GM19099 (cell line): ENCODE data around the gene UBAC1.

Experiments used
- POLR2A ChIP-seq: IDR thresholded peaks from 3 replicates; pipeline ENCODE4 v1.6.1; 2011; ENCODE audit warnings: low read depth; ENCODE audit not compliant: insufficient read length; ENCODE audit errors: extremely low read depth

The UBAC1 gene

GRCh38 chr9:135941288-135941995 is 19.7 kb downstream of the UBAC1 start:
- no peak for TF ChIP-seq POLR2A

DNA sequence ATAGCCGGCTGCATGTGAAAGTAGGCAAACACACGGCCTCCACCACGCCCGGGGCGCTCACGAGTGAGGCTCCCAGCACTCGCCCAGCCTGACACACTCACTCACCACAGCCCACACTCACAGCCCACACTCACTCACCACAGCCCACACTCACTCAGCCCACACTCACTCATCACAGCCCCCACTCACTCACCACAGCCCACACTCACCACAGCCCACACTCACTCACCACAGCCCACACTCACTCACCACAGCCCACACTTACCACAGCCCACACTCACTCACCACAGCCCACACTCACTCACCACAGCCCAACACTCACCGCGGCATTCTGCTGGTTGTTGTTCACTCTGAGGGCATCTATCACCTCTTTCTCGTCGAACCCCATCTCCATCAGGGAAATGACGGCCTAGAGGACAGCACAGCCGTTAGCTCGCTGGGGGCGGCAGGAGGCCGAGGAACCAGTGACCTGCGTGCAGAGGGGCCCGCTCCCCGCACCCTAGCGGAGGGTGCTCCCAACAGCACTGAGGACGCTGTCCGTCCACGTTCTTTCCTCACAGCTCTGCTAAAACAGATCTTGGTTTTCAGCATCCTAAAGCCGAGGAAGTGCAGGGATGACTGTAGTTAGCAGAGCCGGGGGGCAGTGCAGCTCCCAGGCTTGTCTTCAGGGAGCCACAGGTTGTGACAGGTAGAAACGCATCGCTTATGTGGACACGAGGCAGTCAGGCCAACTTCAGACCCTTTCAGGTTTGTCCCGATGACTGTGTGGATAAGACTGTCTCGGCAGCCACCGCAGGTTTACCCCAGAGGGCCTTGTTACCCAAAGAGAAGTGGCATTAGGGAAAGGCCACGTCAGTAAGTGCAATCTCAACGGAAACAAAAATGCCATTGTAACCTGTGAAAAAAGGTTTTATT is 21.6 kb downstream of the UBAC1 start:
- TF ChIP-seq POLR2A: no peak

DNA sequence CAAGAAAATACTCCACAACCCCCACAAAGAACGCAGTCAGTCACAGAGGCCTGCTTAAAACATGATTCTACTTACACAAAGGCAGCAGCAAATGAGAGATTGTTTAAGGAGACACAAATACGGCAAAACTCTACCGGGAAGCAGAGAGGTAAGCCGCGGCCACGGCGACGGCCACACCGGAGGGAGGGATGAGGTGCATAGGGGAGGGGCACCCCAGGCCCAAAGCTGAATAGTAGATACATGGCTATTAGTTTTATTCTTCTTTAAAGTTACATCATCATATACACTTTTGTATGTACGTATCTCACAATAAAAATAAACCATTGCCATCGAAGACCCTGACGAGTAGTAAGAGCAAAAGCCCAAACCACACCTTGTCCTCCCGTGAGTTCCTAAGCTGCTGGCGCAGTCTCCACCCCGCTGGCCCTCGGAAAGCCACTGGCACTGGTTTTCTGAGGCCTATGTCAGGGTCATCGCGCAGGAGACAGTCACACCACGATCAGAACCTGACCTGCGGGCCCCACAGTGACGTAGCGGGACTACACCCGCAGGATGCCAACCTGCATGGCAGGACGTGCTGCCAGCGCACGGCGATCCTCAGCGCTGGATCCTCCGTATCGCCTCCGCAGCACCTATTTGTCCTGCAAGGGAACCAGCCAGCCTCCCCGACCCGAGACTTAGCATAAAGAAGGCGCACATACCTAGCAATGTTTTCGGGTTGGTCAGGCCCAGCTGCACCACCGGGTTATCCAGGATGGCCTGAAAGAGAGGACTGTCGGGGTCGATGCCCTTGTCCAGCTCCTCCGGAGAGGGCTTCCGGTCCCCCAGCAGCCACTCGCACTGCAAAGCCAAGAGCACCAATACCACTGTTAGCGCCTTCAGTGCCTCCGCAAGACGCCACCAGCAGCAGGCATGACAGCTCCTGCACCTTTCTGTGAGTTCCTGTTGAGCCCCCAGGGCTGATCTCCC is 23.4 kb downstream of the UBAC1 start:
- TF ChIP-seq POLR2A: no peak

- no peak for TF ChIP-seq POLR2A
These were observed 28.1 kb downstream of the UBAC1 start for GRCh38 chr9:135933114-135933513.

DNA sequence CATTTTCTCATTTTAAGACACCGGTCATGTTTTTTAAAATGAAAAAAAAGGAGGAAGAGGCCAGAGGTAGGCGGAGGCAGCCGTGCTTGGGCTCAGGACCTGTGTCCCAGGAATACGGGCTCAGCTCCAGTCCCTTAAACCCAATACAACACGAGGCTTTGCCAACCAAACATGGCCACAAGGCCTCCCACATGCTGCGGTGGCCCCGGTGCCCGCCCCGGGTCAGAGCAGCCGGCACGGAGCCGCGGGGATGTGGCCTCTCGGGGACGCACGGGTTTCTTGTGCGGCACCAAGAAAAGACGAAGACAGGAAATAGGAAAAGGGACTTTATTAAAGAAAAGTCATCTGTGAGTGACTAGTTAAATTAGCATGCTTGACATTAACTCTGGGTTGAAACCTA is 28.5 kb downstream of the UBAC1 start:
- TF ChIP-seq POLR2A: no peak

DNA sequence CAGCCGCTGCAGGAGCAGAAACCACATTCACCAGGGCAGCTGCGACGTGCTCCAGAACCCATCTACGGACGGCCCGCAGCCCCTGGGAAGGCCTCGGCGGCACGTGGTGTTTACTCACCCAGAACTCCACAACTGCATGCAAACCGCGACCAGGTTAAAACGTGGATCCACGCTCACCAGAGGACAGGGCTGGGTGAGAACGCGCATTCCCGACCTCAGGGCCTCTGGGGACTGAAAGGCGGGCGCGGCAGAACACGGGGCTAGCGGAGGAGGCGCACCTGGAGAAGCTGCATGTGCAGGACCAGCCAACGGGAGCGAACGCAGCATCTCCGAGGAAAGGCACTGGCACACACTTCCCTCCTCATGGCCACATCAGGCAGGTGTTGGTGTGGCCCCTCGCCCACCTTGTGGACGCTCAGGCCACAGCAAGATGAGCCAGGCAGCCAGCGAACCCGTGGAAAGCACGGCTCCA is 29.8 kb downstream of the UBAC1 start:
- no peak for TF ChIP-seq POLR2A

- no peak for TF ChIP-seq POLR2A
These were observed 30.5 kb downstream of the UBAC1 start for GRCh38 chr9:135930446-135931345.

- TF ChIP-seq POLR2A: no peak
These were observed 31.3 kb downstream of the UBAC1 start for GRCh38 chr9:135929656-135930445.

- TF ChIP-seq POLR2A: no peak
These were observed 32.2 kb downstream of the UBAC1 start for GRCh38 chr9:135928731-135929655.

GRCh38 chr9:135928074-135928730 is 33.0 kb downstream of the UBAC1 start:
- no peak for TF ChIP-seq POLR2A

DNA sequence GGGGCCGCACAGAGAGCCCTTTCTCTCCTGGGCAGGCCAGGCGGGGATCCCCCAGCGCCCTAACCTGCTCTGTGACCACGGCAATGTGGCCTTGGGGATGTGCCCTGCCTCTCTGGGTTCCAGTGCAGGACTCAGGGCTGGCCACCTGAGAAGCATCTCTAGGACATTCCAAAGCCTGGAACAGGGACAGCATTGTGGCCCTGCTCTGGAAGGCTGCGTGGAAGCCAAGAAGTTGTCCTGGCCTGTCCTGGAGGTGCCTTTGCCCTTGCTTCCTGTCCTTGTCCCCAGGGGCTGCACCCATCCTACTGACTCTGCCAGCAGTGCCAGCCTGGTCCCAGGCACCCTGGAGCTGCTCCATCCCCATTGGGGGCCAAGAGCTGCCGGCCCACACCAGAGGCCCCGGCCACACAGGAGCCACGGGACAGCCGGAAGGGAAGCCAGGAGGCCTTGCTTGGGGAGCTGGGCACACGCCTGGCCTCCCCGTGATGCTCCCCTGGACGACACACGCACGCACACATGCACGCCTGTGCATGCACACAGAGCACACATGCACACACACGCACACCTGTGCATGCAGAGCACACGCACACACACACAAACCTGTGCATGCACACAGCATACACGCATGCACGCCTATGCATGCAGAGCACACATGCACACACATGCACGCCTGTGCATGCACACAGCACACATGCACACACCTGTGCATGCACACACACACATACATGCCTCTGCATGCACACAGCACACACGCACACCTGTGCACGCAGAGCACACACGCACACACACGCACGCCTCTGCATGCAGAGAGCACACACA is 33.8 kb downstream of the UBAC1 start:
- TF ChIP-seq POLR2A: no peak
